DMS 273 treated with DMSO at 0.1 percent for 48 hours (cell line): ENCODE measurements around the gene HOXB6.
A peak's percentile ranks its signal among the peaks of the same experiment; 100 is the strongest.

Source experiments
- DNase-seq: peaks from one replicate; lab custom pipeline; 2025; lab: John Stamatoyannopoulos, UW

HOXB6 gene

GRCh38 chr17:48604770-48605329, at the start of gene HOXB6:
HOXB6 (minus strand) TSS chr17:48604986; CDS start chr17:48598150, 6,836 bp downstream.
- DNase-seq, result no peak

DNA sequence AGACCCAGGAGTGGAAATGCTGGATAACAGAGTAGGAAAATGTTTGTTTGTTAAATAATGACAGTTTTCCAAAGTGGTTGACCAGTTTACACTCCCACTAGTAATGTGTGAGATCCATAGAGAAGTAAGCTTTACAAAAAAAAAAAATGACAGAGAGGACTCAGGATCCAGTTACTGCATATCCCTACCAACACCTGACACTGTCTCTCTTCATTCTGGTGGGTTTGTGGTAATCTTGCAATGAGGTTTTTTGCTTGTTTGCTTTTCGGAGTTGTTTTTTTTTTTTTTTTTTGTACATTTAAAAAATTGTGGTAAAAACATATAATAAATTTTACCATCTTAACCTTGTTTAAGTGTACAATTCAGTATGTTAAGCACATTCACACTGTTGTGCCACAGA, 45.0 kb upstream of the HOXB6 start:
- DNase-seq, result no peak

GRCh38 chr17:48647963-48648245, 43.1 kb upstream of the HOXB6 start:
- no peak for DNase-seq

DNA sequence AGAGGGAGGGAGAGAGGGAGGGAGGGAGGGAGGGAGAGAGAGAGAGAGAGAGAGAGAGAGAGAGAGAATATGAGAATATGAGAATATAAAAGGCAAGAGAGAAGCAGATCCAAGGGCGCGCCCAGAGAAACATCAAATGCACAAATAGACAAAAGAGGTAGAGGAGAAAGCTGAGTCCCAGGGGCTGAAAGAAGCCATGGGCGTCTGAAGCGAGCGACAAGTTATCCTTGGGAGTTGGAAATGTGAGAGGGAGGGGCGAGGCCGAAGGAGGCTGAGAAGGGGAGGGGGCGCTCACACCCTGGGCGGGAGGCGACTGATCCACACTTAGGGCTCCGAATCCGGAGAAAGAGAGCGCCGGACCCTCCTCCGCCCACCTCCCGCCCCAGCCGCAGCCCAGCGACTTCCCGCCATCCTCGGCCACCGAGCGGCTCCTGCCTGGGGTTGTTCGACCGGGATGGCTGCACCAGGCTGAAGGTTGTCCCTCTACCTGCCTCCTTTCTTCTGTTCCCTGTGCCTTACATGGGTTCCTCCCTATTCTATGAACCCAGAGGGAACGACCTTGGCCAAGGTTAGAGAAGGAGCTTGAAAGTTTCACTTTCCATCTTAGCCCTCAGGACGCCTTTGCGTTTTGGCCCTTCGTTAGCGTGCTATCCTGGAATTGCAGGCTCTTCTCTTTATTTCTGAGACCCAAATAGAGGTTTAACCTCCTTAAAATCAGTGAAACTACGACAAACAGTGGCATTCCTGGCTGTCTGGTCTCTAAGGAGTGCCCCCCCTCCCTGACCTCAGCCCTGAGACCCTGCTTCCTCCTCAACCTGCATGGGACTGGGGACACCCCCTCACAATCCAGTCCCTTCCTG, 42.5 kb upstream of the HOXB6 start:
- no peak for DNase-seq

DNA sequence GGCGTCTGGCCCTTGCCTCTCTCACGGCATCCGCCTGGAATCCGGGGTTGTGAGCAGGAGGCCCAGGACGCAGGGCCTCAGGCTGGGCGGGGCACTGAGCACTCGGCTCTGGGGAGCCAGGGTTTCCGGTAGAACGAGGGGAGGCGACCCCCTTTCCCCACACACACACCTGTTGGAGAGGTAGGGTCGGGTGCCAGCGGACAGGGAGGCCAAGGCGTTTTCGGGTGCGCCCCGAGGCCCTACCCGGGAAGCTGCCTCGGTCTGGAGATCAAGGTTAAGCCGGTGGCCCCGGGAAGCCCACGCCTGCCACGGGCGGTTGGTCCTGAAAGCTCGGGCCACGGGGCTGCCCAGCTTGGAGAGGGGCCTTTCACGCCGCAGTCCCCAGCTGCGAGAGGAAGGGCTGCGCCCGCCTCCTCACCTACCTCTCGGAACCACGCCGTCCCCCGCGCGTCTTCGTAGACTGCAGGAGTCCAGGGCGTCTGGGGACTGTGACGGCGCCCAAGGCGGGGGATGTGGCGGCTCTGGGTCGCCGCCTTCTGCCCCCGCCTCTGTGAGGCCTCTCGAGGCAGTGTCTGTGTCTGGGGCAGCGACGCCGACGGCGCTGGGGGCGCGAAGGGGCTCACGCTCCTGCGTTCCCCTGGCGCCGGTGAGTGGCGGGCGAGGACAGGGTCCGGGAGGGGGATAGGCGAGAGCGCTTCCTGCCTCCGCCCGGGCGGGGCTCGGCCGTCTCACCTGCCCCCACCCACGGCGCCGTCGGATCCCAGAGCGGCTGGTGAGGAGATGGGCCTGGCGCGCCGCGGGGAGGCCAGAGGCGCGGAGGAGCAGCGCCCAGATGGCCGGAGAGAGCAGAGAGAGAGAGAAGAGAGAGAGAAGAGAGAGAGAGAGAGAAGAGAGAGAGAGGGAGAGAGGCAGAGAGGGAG, 41.7 kb upstream of the HOXB6 start:
- DNase-seq, result no peak

- DNase-seq, result no peak
These were observed 40.9 kb upstream of the HOXB6 start for GRCh38 chr17:48645639-48646182.

DNA sequence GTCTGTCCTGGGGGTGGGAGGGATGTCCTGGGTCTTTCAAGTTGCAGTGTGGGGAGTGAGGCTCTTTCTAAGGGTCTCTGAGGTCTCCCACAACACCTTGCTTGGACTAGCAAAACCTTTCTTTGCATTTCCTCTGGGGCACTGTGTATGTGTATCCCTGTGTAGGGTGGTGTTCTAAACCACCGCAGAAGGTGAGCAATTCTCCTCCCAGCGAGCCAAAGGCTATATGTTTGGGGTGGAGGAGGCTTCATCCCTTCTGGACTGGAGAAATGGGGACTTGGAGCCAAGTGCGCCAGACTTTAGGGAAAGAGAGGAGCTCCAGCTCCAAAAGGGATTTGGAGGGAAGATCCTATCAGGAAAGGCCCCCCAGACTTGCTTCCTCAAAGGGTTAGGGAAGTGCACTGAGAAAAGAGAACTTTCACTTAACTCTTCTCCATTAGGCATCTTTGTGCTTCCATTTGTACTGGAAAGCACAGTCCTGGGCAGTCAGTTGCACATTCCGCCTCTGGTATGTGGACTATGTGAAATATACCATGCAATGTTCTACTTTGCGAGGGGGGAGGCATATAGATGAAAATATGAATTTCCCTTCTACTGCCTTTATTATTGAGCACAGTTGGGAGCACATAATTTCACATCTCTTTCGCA, 40.2 kb upstream of the HOXB6 start:
- no peak for DNase-seq

DNA sequence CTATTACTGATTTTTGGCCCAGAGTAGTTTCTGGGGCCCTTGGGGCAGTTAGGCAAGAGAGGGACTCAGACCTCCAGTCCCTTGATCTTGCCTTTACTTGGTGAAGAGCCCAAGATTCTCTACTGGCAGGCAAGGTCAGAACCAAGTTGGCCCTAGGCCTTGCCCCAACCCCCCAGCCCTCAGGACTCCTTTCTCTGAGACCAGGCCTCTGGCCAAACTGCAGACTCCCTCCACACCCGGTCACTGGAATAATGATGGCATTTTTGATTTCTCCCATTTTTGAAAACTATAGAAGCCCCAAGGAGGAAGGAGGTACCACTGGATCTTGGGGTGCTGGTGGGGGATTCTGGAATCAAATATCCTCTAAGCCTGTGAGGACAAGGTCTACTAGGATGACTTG, 39.4 kb upstream of the HOXB6 start:
- no peak for DNase-seq

DNA sequence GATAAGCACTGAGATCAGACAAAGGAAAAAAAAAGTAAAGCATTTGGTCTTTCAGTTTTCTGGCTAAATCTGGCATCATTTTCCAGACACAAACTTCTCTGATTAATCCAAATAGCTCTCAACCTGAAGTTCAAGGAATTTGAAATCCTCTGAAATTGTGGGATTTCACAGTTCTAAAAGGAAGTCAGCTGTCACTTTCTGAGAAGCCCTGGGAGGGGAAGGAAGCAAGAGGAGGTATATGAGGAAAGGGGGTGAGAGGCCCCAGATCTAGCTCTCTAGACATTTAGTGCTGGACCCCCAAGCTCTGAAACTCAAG, 38.9 kb upstream of the HOXB6 start:
- DNase-seq, result no peak

GRCh38 chr17:48642843-48643696, 38.3 kb upstream of the HOXB6 start:
- no peak for DNase-seq

DNA sequence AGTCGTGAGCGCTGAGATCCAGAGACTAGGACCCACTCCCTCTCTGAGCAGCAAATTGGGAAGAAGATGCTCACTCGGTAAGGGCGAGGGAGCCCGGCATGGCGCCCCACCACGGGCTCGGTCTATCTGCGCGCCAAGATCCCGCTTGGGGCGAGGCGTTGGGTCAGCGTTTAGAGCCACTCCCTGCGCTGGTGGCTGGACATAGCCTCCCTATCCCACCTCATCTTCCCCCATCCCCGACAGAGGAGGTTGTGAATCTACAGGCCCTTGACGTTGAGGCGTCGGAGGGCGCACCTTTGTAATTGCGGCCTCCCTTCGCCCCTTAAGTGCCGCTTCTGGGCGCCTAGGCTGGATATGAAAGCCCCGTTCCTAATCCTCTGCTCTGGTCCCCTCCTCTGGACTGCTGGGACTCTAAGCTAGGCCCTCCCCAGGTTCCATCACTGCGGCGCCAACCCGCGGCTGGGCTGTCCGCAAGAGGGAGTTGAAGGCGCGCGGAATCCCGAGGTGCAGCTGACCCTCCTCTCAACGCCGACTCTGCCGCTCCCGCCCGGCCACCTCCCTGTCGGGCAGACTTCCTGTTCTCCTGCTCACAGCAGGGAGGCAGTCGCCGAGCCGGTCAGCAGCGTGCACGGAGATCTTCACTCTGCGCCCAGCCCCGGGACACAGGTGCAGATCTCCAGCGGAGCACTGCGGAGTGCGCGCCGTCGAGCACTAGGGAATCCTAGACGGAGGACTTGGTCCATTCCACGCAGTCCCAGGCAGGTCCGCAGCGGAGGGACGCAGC, 37.5 kb upstream of the HOXB6 start:
- no peak for DNase-seq

- no peak for DNase-seq
These were observed 36.8 kb upstream of the HOXB6 start for GRCh38 chr17:48641541-48642058.

- DNase-seq, result no peak
These were observed 36.0 kb upstream of the HOXB6 start for GRCh38 chr17:48640858-48641180.

GRCh38 chr17:48639982-48640857, 35.4 kb upstream of the HOXB6 start:
- no peak for DNase-seq

DNA sequence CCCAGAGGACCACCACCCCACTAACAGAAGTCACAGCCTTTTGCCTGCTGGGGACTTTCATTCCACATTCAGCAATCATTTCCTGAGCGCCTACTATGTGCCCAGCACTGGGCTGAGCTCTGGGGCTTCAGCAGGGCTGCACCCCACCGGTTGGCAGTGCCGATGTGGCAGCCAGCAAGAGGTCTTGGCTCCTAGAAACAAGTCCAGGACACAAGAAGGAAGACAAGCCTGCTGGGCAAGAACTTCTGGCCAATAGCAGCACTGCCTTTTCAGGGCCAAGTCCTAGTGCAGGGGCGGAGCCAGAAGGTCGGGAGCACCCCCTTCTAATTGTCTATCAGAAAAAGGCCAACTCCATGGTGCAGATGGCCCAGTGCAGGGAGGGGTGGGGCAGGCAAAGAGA, 34.4 kb upstream of the HOXB6 start:
- no peak for DNase-seq

DNA sequence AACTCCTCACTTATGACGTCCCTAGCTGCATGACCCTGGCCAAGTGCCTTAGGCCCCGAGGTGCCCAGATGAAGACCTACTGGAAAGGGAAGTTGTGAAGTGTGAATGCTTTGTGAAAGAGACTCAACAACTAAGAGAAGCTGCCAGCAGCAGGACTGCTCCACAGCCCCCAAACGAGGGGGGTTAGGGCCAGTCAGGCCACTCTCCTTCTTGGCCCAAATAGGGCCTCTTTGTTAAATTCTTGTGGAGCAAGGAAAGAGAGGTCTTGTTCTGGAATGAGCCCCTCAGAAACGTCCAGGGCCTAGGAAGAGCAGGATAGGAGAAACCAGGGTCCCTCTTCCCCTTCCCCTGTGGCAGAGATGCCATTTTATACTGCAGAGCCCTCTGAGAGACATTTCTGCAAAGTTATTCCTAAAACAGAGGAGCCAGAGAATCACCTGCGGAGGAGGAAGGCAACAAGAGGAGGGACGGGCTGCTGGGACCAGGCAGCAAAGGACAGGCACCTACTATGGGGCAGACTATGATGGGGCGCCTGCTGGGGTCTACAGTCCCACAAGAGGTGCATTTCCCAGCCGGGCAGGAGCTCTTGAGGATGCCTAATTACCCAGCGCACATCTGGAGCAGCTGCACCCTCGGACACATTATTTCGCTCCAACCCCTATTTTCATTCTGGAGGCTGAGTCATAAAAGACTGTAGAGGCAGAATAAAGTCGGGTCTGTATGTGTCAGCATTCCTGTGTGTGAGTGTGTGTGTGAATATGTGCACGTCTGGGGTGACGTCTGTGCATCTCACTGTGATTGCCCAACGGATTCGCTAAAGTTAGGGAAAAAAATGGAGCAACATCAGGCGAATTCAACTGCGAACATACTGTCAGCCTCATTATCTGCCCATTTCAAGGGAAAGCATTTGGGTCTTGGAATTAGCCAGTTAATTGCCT, 32.8 kb upstream of the HOXB6 start:
- no peak for DNase-seq

DNA sequence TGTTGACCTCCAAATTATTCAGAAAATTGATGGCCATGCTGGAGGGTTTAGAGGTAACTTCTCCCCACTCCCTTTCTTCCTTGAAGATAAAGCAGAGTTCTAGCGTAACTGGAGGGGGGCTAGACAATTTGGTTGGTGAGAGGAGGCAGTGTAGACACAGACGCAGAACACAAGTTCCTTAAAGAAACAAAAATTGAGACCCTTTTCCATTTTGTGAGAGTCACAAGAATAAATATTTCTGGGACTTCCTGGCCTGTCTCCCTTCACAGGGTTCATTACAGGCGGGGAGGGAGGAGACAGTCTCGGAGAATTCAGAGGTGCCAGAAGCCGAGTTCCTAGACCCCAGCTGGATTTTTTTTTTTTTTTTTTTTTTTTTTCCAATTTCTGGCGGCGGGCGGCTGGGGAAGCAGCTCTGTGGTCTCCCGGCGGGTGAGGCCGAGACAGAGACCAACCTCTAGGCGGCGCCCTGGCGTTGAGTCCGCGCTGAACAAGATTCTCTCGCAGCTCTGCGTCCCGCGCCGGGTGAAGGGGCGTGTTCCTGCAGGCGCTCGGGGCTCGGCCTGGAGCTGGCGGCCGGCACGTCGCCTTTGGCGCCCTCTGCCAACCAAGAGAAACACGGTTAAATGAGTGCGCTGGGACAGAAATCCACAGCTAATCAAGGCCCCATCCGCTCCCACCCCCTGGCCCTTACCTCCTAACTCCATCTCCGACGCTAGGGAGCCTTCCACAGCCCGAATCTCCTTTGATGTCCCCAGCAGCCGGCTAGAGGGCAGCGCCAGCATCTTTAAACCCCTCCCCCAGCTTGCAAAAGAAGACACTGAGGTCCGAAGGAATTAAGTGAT, 31.6 kb upstream of the HOXB6 start:
- DNase-seq, result peak; percentile 40
